H1 (cell line): Measurements from ENCODE around the gene RELL1. TPM values are rescaled to one million over a fixed set of nuclear protein-coding genes. Genes with fewer than 3 reads are reported as not detected.

ENCODE experiments used
- BACH1 ChIP-seq: IDR thresholded peaks from 2 replicates; pipeline ENCODE4 v1.6.1; 2012; ENCODE audit warnings: low read length, improper control_type of control experiment
- CBX8 ChIP-seq: fragments of 300-800, 300-1000 bp; sonication (generic); IDR thresholded peaks from 2 replicates; pipeline ENCODE4 v1.7.1; 2016; ENCODE audit warnings: low read depth, low read length, borderline replicate concordance
- CHD2 ChIP-seq: IDR thresholded peaks from 2 replicates; pipeline ENCODE4 v1.6.1; 2012; ENCODE audit warnings: low read length, improper control_type of control experiment
- CHD7 ChIP-seq: fragments of 300-600 bp; sonication (generic); IDR thresholded peaks from 2 replicates; pipeline ENCODE4 v1.7.1; 2012; ENCODE audit warnings: low read length, moderate library complexity, mild to moderate bottlenecking, inconsistent platforms; ENCODE audit not compliant: insufficient replicate concordance
- GABPA ChIP-seq: IDR thresholded peaks from 2 replicates; pipeline ENCODE4 v1.6.1; 2011; ENCODE audit warnings: mild to moderate bottlenecking, low read length, moderate library complexity, borderline replicate concordance; ENCODE audit not compliant: insufficient read depth
- GTF2F1 ChIP-seq: IDR thresholded peaks from 2 replicates; pipeline ENCODE4 v1.6.1; 2012; ENCODE audit warnings: low read depth, low read length, improper control_type of control experiment, borderline replicate concordance
- POLR2A ChIP-seq, 2 experiments: IDR thresholded peaks; 1 replicate in 1 of 2; 2 replicates in 1 of 2; pipeline ENCODE4 v1.6.1; 2011; ENCODE audit warnings: low read depth in 2 of 2, low read length in 2 of 2, mild to moderate bottlenecking in 2 of 2; ENCODE audit errors: control extremely low read depth in 1 of 2
- RAD21 ChIP-seq, 2 experiments: IDR thresholded peaks in 1 of 2; conservative IDR thresholded peaks in 1 of 2; 2 replicates each; pipeline ENCODE4 v1.6.1; 2011; ENCODE audit warnings: low read depth in 2 of 2, low read length in 2 of 2, improper control_type of control experiment in 1 of 2, inconsistent platforms in 1 of 2, mild to moderate bottlenecking in 1 of 2, moderate library complexity in 1 of 2
- SAP30 ChIP-seq: fragments of 300-600 bp; sonication (generic); IDR thresholded peaks from 2 replicates; pipeline ENCODE4 v1.7.1; 2012; ENCODE audit warnings: low read length, moderate library complexity, mild to moderate bottlenecking, inconsistent platforms; ENCODE audit not compliant: insufficient read depth, insufficient replicate concordance
- SRF ChIP-seq: IDR thresholded peaks from 2 replicates; pipeline ENCODE4 v1.6.1; 2011; ENCODE audit warnings: mild to moderate bottlenecking, low read depth, low read length, moderate library complexity
- polyA plus RNA-seq, 7 experiments: library from polyadenylated mRNA; depleted of rRNA in 3 of 7; stranded (reverse) in 5 of 7; unstranded in 2 of 7; fragments of >200 nt in 5 of 7; fragments of 200-250 nt in 2 of 7; gene quantifications; 1 replicate in 5 of 7; 2 replicates in 1 of 7; 4 replicates in 1 of 7; pipeline versions ENCODE4 v1.2.1 to v1.2.3, GENCODE V29; 2011 to 2013; ENCODE audit warnings: missing spikeins in 2 of 7, mixed read lengths in 2 of 7
- total RNA-seq: library from RNA; stranded (reverse); fragmentation: NEBNext Ultra II Directional; extraction: Animal tissue kit (Norgen Biotek cat#: 25700); gene quantifications from 2 replicates; pipeline ENCODE4 v1.2.1, GENCODE V29; 2021
- TF ChIP-seq, protein P1 (sequence below): IDR thresholded peaks from 2 replicates; pipeline ENCODE4 v1.6.1; 2011; ENCODE audit warnings: low read length, improper control_type of control experiment

The RELL1 gene
- total and polyA plus RNA-seq, 2 of the 8 experiments (the other 6 are each of a cell fraction or from before 2014, with no cell fraction given): 2.1 to 14.1 TPM

- no peak for TF ChIP-seq CHD7
- no peak for TF ChIP-seq POLR2A (IDR thresholded peaks at IDR 0.05; ENCODE audit: control extremely low read depth in 1 of 2, low read depth in 2 of 2, low read length in 2 of 2)
- no peak for TF ChIP-seq SAP30
- TF ChIP-seq, protein P1, sequence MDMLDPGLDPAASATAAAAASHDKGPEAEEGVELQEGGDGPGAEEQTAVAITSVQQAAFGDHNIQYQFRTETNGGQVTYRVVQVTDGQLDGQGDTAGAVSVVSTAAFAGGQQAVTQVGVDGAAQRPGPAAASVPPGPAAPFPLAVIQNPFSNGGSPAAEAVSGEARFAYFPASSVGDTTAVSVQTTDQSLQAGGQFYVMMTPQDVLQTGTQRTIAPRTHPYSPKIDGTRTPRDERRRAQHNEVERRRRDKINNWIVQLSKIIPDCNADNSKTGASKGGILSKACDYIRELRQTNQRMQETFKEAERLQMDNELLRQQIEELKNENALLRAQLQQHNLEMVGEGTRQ: no peak
- no peak for TF ChIP-seq BACH1
- no peak for TF ChIP-seq GABPA
- TF ChIP-seq RAD21 (IDR thresholded peaks at IDR 0.05 in 1 of 2, conservative IDR thresholded peaks at IDR 0.05 in 1 of 2; ENCODE audit: low read depth in 2 of 2, low read length in 2 of 2): no peak
- no peak for TF ChIP-seq GTF2F1
- TF ChIP-seq CHD2: no peak
- no peak for TF ChIP-seq SRF
- no peak for TF ChIP-seq CBX8
Observed at GRCh38 chr4:37687681-37688080, 1.5 kb upstream of the RELL1 start (continued).
